Vagina (tissue), 2 donors: Measurements from ENCODE around the gene PARD6G. TPM values are rescaled to one million over a fixed set of nuclear protein-coding genes. Genes with fewer than 3 reads are reported as not detected.

Experiments used
- DNase-seq, 2 donors: peaks; one replicate each; pipeline ENCODE4 v3.0.0-alpha.2; 2017; ENCODE audit errors: extremely low spot score in 2 of 2
- H3K27ac ChIP-seq: fragments of 200-600 bp; sonication (generic); one replicate; pipeline ENCODE4 v1.5.1; 2019
- H3K27me3 ChIP-seq: fragments of 200-600 bp; sonication (generic); one replicate; pipeline ENCODE4 v1.5.1; 2019
- H3K36me3 ChIP-seq, 2 donors: fragments of 200-600 bp; sonication (generic); one replicate each; pipeline ENCODE4 v1.5.1; 2017 to 2019
- H3K4me1 ChIP-seq: fragments of 200-600 bp; sonication (generic); one replicate; pipeline ENCODE4 v1.5.1; 2019
- H3K4me3 ChIP-seq, 2 donors: fragments of 200-600 bp; sonication (generic); 1 replicate in 1 of 2; 2 replicates in 1 of 2; pipeline ENCODE4 v1.5.1; 2016 to 2019
- H3K9me3 ChIP-seq: fragments of 200-600 bp; sonication (generic); one replicate; pipeline ENCODE4 v1.5.1; 2019
- CTCF ChIP-seq, 3 experiments: fragments of 450-650 bp in 2 of 3; fragments of 200-600 bp in 1 of 3; sonication (generic) in 1 of 3; IDR thresholded peaks; one replicate each; pipeline ENCODE4 v1.5.1; 2017 to 2019; ENCODE audit warnings: antibody characterized with exemption in 3 of 3, mild to moderate bottlenecking in 2 of 3, moderate library complexity in 2 of 3
- POLR2A ChIP-seq, 2 donors: fragments of 450-650 bp; IDR thresholded peaks; one replicate each; pipeline ENCODE4 v1.6.1; 2017; ENCODE audit warnings: antibody characterized with exemption in 2 of 2, mild to moderate bottlenecking in 2 of 2, moderate library complexity in 2 of 2
- POLR2AphosphoS5 ChIP-seq, 2 donors: sonication (generic); formaldehyde crosslinking; IDR thresholded peaks; one replicate each; pipeline ENCODE4 v1.9.0; 2017; ENCODE audit warnings: antibody characterized with exemption in 2 of 2, mild to moderate bottlenecking in 2 of 2, low read depth in 1 of 2; ENCODE audit not compliant: insufficient read depth in 1 of 2
- intact Hi-C: fragments of 100-400 bp; cut with DNase I; formaldehyde crosslinking; loops from one replicate; pipeline ENCODE4 v1.15.1; 2023
- total RNA-seq: library from RNA; depleted of rRNA; stranded (reverse); fragments of >200 nt; gene quantifications from one replicate; pipeline ENCODE4 v1.2.3, GENCODE V29; 2016

Gene PARD6G
- total RNA-seq, 1 donor from 2014 or later: 32.7 TPM

GRCh38 chr18:80163183-80163582 lies 84.1 kb downstream of the PARD6G start:
- Histone ChIP-seq H3K4me3 (no peak overlapping the region), H3K27ac (no peak overlapping the region), H3K4me1 (no peaks in the 10 kb centered on the region), H3K9me3 (no peaks in the 10 kb centered on the region), H3K27me3 (no peaks in the 10 kb centered on the region), H3K36me3 (no peaks in the 10 kb centered on the region)
- DNase-seq: no peak
- TF ChIP-seq POLR2A (IDR thresholded peaks at IDR 0.05): no peak
- TF ChIP-seq CTCF (IDR thresholded peaks at IDR 0.05): no peak
- TF ChIP-seq POLR2AphosphoS5 (IDR thresholded peaks at IDR 0.05; ENCODE audit: insufficient read depth in 1 of 2, low read depth in 1 of 2): no peak
- intact Hi-C loops: no loop called here

- Histone ChIP-seq H3K27me3 (no peaks in the 10 kb centered on the region), H3K36me3 (no peaks in the 10 kb centered on the region), H3K9me3 (no peaks in the 10 kb centered on the region), H3K4me3 (no peak overlapping the region), H3K4me1 (no peaks in the 10 kb centered on the region), H3K27ac (no peak overlapping the region)
- no peak for TF ChIP-seq POLR2AphosphoS5 (IDR thresholded peaks at IDR 0.05; ENCODE audit: insufficient read depth in 1 of 2, low read depth in 1 of 2)
- TF ChIP-seq POLR2A (IDR thresholded peaks at IDR 0.05): no peak
- no peak for TF ChIP-seq CTCF (IDR thresholded peaks at IDR 0.05)
- intact Hi-C loops: no loop called here
- no peak for DNase-seq
Observed at GRCh38 chr18:80161781-80162417, 85.4 kb downstream of the PARD6G start.

- Histone ChIP-seq H3K4me1 (no peaks in the 10 kb centered on the region), H3K9me3 (no peaks in the 10 kb centered on the region), H3K4me3 (peak overlapping the region in 1 of 2 donors; percentile 16), H3K36me3 (no peaks in the 10 kb centered on the region), H3K27ac (no peak overlapping the region), H3K27me3 (no peaks in the 10 kb centered on the region)
- DNase-seq: peak; percentile 56 to 82
- peak in 1 of 3 experiments; percentile 16 for TF ChIP-seq CTCF (IDR thresholded peaks at IDR 0.05)
- no peak for TF ChIP-seq POLR2A (IDR thresholded peaks at IDR 0.05)
- intact Hi-C loops: no loop called here
Observed at GRCh38 chr18:80159713-80160636, 87.3 kb downstream of the PARD6G start.

- Histone ChIP-seq H3K9me3 (no peaks in the 10 kb centered on the region), H3K27me3 (no peaks in the 10 kb centered on the region), H3K4me1 (no peaks in the 10 kb centered on the region), H3K27ac (no peak overlapping the region), H3K4me3 (no peak overlapping the region), H3K36me3 (no peaks in the 10 kb centered on the region)
- DNase-seq: peak in 1 of 2 donors; percentile 64
- intact Hi-C loops: no loop called here
- TF ChIP-seq POLR2AphosphoS5 (IDR thresholded peaks at IDR 0.05; ENCODE audit: insufficient read depth in 1 of 2, low read depth in 1 of 2): no peak
- no peak for TF ChIP-seq CTCF (IDR thresholded peaks at IDR 0.05)
- no peak for TF ChIP-seq POLR2A (IDR thresholded peaks at IDR 0.05)
Observed at GRCh38 chr18:80158365-80158764, 88.9 kb downstream of the PARD6G start.
